Mesenchymal stem cell (in vitro differentiated cells and primary cell): ENCODE measurements around the gene MARCHF5.

Source experiments
- DNase-seq: peaks from one replicate; pipeline ENCODE4 v3.0.0-alpha.2; 2013
- H2AFZ ChIP-seq: one replicate; pipeline ENCODE4 v1.6.1; 2013; ENCODE audit warnings: low read depth, mild to moderate bottlenecking, control low read depth, inconsistent platforms, low read length, moderate library complexity
- H2AK5ac ChIP-seq: 2 replicates; pipeline ENCODE4 v1.6.1; 2013; ENCODE audit warnings: low read length, moderate library complexity, mild to moderate bottlenecking, inconsistent platforms; ENCODE audit not compliant: severe bottlenecking
- H2BK120ac ChIP-seq: one replicate; pipeline ENCODE4 v1.6.1; 2013; ENCODE audit warnings: low read depth, mild to moderate bottlenecking, inconsistent platforms, low read length, moderate library complexity
- H2BK12ac ChIP-seq, 2 experiments: one replicate each; pipeline ENCODE4 v1.6.1; 2013; ENCODE audit warnings: inconsistent platforms in 2 of 2, low read length in 2 of 2, mild to moderate bottlenecking in 2 of 2, moderate library complexity in 2 of 2, control low read depth in 1 of 2
- H2BK15ac ChIP-seq: one replicate; pipeline ENCODE4 v1.6.1; 2013; ENCODE audit warnings: mild to moderate bottlenecking, low read depth, inconsistent platforms; ENCODE audit not compliant: poor library complexity, severe bottlenecking
- H2BK5ac ChIP-seq: 2 replicates; pipeline ENCODE4 v1.6.1; 2013; ENCODE audit warnings: low read depth, mild to moderate bottlenecking, low read length, control low read depth, inconsistent platforms; ENCODE audit not compliant: poor library complexity, severe bottlenecking
- H3K14ac ChIP-seq, 2 experiments: one replicate each; pipeline ENCODE4 v1.6.1; 2013; ENCODE audit warnings: inconsistent platforms in 2 of 2, low read length in 2 of 2, control low read depth in 1 of 2, mild to moderate bottlenecking in 1 of 2, moderate library complexity in 1 of 2
- H3K18ac ChIP-seq, 2 experiments: one replicate each; pipeline ENCODE4 v1.6.1; 2013; ENCODE audit warnings: inconsistent platforms in 2 of 2, low read length in 2 of 2, control low read depth in 1 of 2, low read depth in 1 of 2, mild to moderate bottlenecking in 1 of 2
- H3K23ac ChIP-seq, 2 experiments: one replicate each; pipeline ENCODE4 v1.6.1; 2013; ENCODE audit warnings: inconsistent platforms in 2 of 2, low read length in 2 of 2, mild to moderate bottlenecking in 2 of 2, moderate library complexity in 2 of 2, control low read depth in 1 of 2
- H3K27ac ChIP-seq: 2 replicates; pipeline ENCODE4 v1.5.1; 2013; ENCODE audit warnings: mild to moderate bottlenecking, moderate library complexity, low read length, control low read depth, inconsistent platforms; ENCODE audit not compliant: poor library complexity, severe bottlenecking
- H3K27me3 ChIP-seq, 2 experiments: 2 replicates each; pipeline versions ENCODE4 v1.6.1 to v1.7.0; 2013; ENCODE audit warnings: low read length in 2 of 2, mild to moderate bottlenecking in 2 of 2, moderate library complexity in 2 of 2, control low read depth in 1 of 2, inconsistent platforms in 1 of 2; ENCODE audit not compliant: control insufficient read depth in 1 of 2, insufficient read depth in 1 of 2
- H3K36me3 ChIP-seq, 2 experiments: 2 replicates each; pipeline versions ENCODE4 v1.6.1 to v1.7.0; 2013; ENCODE audit warnings: low read length in 2 of 2, control low read depth in 1 of 2, inconsistent platforms in 1 of 2, low read depth in 1 of 2, mild to moderate bottlenecking in 1 of 2; ENCODE audit not compliant: insufficient read depth in 2 of 2, control insufficient read depth in 1 of 2
- H3K4ac ChIP-seq, 2 experiments: one replicate each; pipeline ENCODE4 v1.6.1; 2013; ENCODE audit warnings: inconsistent platforms in 2 of 2, low read length in 2 of 2, mild to moderate bottlenecking in 2 of 2, moderate library complexity in 2 of 2, control low read depth in 1 of 2, low read depth in 1 of 2
- H3K4me1 ChIP-seq: 2 replicates; pipeline ENCODE4 v1.6.1; 2013; ENCODE audit warnings: low read depth, low read length, control low read depth; ENCODE audit not compliant: control insufficient read depth, insufficient read depth
- H3K4me2 ChIP-seq: 2 replicates; pipeline ENCODE4 v1.6.1; 2013; ENCODE audit warnings: low read length, mild to moderate bottlenecking, inconsistent platforms; ENCODE audit not compliant: poor library complexity, severe bottlenecking
- H3K4me3 ChIP-seq, 2 experiments: 2 replicates each; pipeline versions ENCODE4 v1.5.1 to v1.7.0; 2013; ENCODE audit warnings: low read length in 2 of 2, mild to moderate bottlenecking in 2 of 2, control low read depth in 1 of 2, low read depth in 1 of 2; ENCODE audit not compliant: insufficient read depth in 1 of 2
- H3K79me1 ChIP-seq: replicated peaks from 2 replicates; pipeline ENCODE4 v1.6.1; 2013; ENCODE audit warnings: mild to moderate bottlenecking, control low read depth, low read length, inconsistent platforms; ENCODE audit not compliant: poor library complexity, severe bottlenecking
- H3K9ac ChIP-seq: 2 replicates; pipeline ENCODE4 v1.7.0; 2013; ENCODE audit warnings: mild to moderate bottlenecking, low read length, moderate library complexity
- H3K9me3 ChIP-seq: 2 replicates; pipeline ENCODE4 v1.7.0; 2013; ENCODE audit warnings: mild to moderate bottlenecking, low read length; ENCODE audit not compliant: control insufficient read depth
- H4K8ac ChIP-seq: one replicate; pipeline ENCODE4 v1.6.1; 2013; ENCODE audit warnings: inconsistent platforms, mild to moderate bottlenecking, low read length, moderate library complexity
- H4K91ac ChIP-seq: one replicate; pipeline ENCODE4 v1.6.1; 2013; ENCODE audit warnings: mild to moderate bottlenecking, low read length, inconsistent platforms
- WGBS: methylation state at CpG from one replicate; pipeline ENCODE4 v1.1.7; 2013; ENCODE audit warnings: mixed read lengths; 5-methylcytosine and 5-hydroxymethylcytosine counted together

Gene MARCHF5

GRCh38 chr10:92305133-92306072 is 14.4 kb downstream of the MARCHF5 start:
- H3K36me3 ChIP-seq = peaks cover 2 to 8% of the 10 kb centered on the region in 2 experiments
- H2AFZ ChIP-seq = no peak overlapping the region
- H3K9ac ChIP-seq = no peak overlapping the region
- no peak overlapping the region for H3K4me3 ChIP-seq
- no peak overlapping the region for H2BK15ac ChIP-seq
- no peak for DNase-seq
- no peak overlapping the region for H3K18ac ChIP-seq
- H3K4me2 ChIP-seq = no peak overlapping the region
- H3K27ac ChIP-seq = no peak overlapping the region
- no peak overlapping the region for H3K14ac ChIP-seq
- H4K8ac ChIP-seq = no peak overlapping the region
- peaks cover 8% of the 10 kb centered on the region for H3K79me1 ChIP-seq
- no peak overlapping the region for H2BK12ac ChIP-seq
- H3K4me1 ChIP-seq = peaks cover 5% of the 10 kb centered on the region
- H2BK5ac ChIP-seq = no peak overlapping the region
- no peak overlapping the region for H4K91ac ChIP-seq
- H2BK120ac ChIP-seq = no peak overlapping the region
- WGBS = 91% methylated on average over 13 of the region's 13 CpGs
- H3K23ac ChIP-seq = no peak overlapping the region
- no peaks in the 10 kb centered on the region for H3K9me3 ChIP-seq
- no peak overlapping the region for H3K4ac ChIP-seq
- H2AK5ac ChIP-seq = no peak overlapping the region
- H3K27me3 ChIP-seq = no peaks in the 10 kb centered on the region

- Histone ChIP-seq H3K23ac (no peak overlapping the region), H2BK5ac (no peak overlapping the region), H2AK5ac (no peak overlapping the region), H3K4me3 (no peak overlapping the region), H4K91ac (no peak overlapping the region), H3K36me3 (peaks cover 12 to 29% of the 10 kb centered on the region in 2 experiments), H2AFZ (no peak overlapping the region), H3K27ac (no peak overlapping the region), H3K9ac (no peak overlapping the region), H3K4me2 (no peak overlapping the region), H3K9me3 (no peaks in the 10 kb centered on the region), H3K4me1 (peaks cover 5% of the 10 kb centered on the region), H2BK15ac (no peak overlapping the region), H3K4ac (no peak overlapping the region), H2BK12ac (no peak overlapping the region), H4K8ac (no peak overlapping the region), H2BK120ac (no peak overlapping the region), H3K79me1 (peaks cover 16% of the 10 kb centered on the region), H3K27me3 (no peaks in the 10 kb centered on the region), H3K14ac (no peak overlapping the region), H3K18ac (no peak overlapping the region)
- whole genome bisulfite sequencing = no CpG with 5 or more reads among the region's 1 CpG
- DNase-seq = no peak
Observed at GRCh38 chr10:92309272-92309671, 18.3 kb downstream of the MARCHF5 start.

GRCh38 chr10:92313750-92314149 is 22.8 kb downstream of the MARCHF5 start:
- H3K4me3 ChIP-seq = no peak overlapping the region
- no peaks in the 10 kb centered on the region for H3K9me3 ChIP-seq
- H2BK120ac ChIP-seq = no peak overlapping the region
- H2BK12ac ChIP-seq = no peak overlapping the region
- H4K8ac ChIP-seq = no peak overlapping the region
- no peak overlapping the region for H3K27ac ChIP-seq
- no peak overlapping the region for H2BK15ac ChIP-seq
- no peak overlapping the region for H4K91ac ChIP-seq
- H3K4me1 ChIP-seq = no peaks in the 10 kb centered on the region
- H3K27me3 ChIP-seq = no peaks in the 10 kb centered on the region
- H3K23ac ChIP-seq = no peak overlapping the region
- no peak overlapping the region for H3K14ac ChIP-seq
- WGBS = 100% methylated on average over 2 of the region's 3 CpGs
- no peak overlapping the region for H2AK5ac ChIP-seq
- no peak overlapping the region for H3K4me2 ChIP-seq
- peaks cover 21% of the 10 kb centered on the region for H3K79me1 ChIP-seq
- no peak for DNase-seq
- H2AFZ ChIP-seq = no peak overlapping the region
- no peak overlapping the region for H3K9ac ChIP-seq
- no peak overlapping the region for H3K4ac ChIP-seq
- no peak overlapping the region for H3K18ac ChIP-seq
- H2BK5ac ChIP-seq = no peak overlapping the region
- H3K36me3 ChIP-seq = peaks cover 20 to 29% of the 10 kb centered on the region in 2 experiments

- Histone ChIP-seq H3K4me3 (no peak overlapping the region), H3K9me3 (no peaks in the 10 kb centered on the region), H3K23ac (no peak overlapping the region), H3K27me3 (no peaks in the 10 kb centered on the region), H2AFZ (no peak overlapping the region), H2BK5ac (no peak overlapping the region), H3K18ac (no peak overlapping the region), H4K8ac (no peak overlapping the region), H3K79me1 (peaks cover 22% of the 10 kb centered on the region), H2BK12ac (no peak overlapping the region), H3K14ac (no peak overlapping the region), H3K27ac (no peak overlapping the region), H2BK120ac (no peak overlapping the region), H2AK5ac (no peak overlapping the region), H3K4me2 (no peak overlapping the region), H3K4me1 (no peaks in the 10 kb centered on the region), H3K9ac (no peak overlapping the region), H3K4ac (no peak overlapping the region), H2BK15ac (no peak overlapping the region), H3K36me3 (peaks cover 20 to 30% of the 10 kb centered on the region in 2 experiments), H4K91ac (no peak overlapping the region)
- no CpG with 5 or more reads among the region's 2 CpGs for WGBS
- DNase-seq = no peak
Observed at GRCh38 chr10:92316610-92317009, 25.6 kb downstream of the MARCHF5 start.
